ENCODE results near the gene OSBPL1A.

Gene OSBPL1A

GRCh38 chr18:24208270-24209035, 189.2 kb downstream of the OSBPL1A start:
- H3K27ac ChIP-seq (replicated peaks), result no peak overlapping the region
- no peak for DNase-seq (ENCODE audit: low read depth in 1 of 2, low spot score in 1 of 2)
- no peaks in the 10 kb centered on the region for H3K27me3 ChIP-seq (ENCODE audit: insufficient read depth, poor library complexity, severe bottlenecking)
- TF ChIP-seq CTCF (IDR thresholded peaks at IDR 0.05; ENCODE audit: insufficient read depth, low read length) (no peak), SPI1 (IDR thresholded peaks at IDR 0.05; ENCODE audit: borderline replicate concordance, low read depth) (no peak), POLR2AphosphoS5 (IDR thresholded peaks at IDR 0.05; ENCODE audit: low read depth) (no peak), GABPA (IDR thresholded peaks at IDR 0.05; ENCODE audit: low read depth) (no peak), REST (IDR thresholded peaks at IDR 0.05; ENCODE audit: insufficient replicate concordance, low read depth) (no peak)
- H3K4me3 ChIP-seq (replicated peaks; ENCODE audit: insufficient read depth, low read length), result no peak overlapping the region

DNA sequence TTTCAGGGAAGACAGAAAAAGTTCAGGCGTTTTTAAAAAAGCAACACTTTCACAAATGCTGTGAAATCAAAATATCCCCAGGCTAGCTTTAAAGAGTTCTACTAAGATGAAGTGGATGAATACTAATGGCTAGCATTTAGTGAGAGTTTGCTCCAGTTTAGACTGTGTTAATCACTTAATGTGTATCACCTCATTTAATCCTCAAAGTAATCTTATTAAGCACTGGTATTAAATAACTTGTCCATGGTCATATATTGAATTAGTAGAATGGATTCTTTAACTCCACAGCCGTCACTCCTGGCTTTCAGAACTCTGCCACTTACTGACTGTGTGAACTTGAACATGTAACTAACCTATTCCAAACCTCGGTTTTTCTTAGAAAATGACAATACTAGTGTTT, 192.7 kb downstream of the OSBPL1A start:
- DNase-seq (ENCODE audit: low read depth in 1 of 2, low spot score in 1 of 2), result no peak
- Histone ChIP-seq H3K27me3 (ENCODE audit: insufficient read depth, poor library complexity, severe bottlenecking) (no peaks in the 10 kb centered on the region), H3K4me3 (replicated peaks; ENCODE audit: insufficient read depth, low read length) (no peak overlapping the region), H3K27ac (replicated peaks) (no peak overlapping the region)
- TF ChIP-seq SPI1 (IDR thresholded peaks at IDR 0.05; ENCODE audit: borderline replicate concordance, low read depth) (no peak), POLR2AphosphoS5 (IDR thresholded peaks at IDR 0.05; ENCODE audit: low read depth) (no peak), CTCF (IDR thresholded peaks at IDR 0.05; ENCODE audit: insufficient read depth, low read length) (no peak)

GRCh38 chr18:24201699-24202687, 195.6 kb downstream of the OSBPL1A start:
- Histone ChIP-seq H3K27me3 (ENCODE audit: insufficient read depth, poor library complexity, severe bottlenecking) (no peaks in the 10 kb centered on the region), H3K27ac (replicated peaks) (no peak overlapping the region), H3K4me3 (replicated peaks; ENCODE audit: insufficient read depth, low read length) (no peak overlapping the region)
- no peak for DNase-seq (ENCODE audit: low read depth in 1 of 2, low spot score in 1 of 2)
- TF ChIP-seq SPI1 (IDR thresholded peaks at IDR 0.05; ENCODE audit: borderline replicate concordance, low read depth), result no peak
- no peak for TF ChIP-seq POLR2AphosphoS5 (IDR thresholded peaks at IDR 0.05; ENCODE audit: low read depth)
- no peak for TF ChIP-seq REST (IDR thresholded peaks at IDR 0.05; ENCODE audit: insufficient replicate concordance, low read depth)
- TF ChIP-seq CTCF (IDR thresholded peaks at IDR 0.05; ENCODE audit: insufficient read depth, low read length), result no peak
- no peak for TF ChIP-seq GABPA (IDR thresholded peaks at IDR 0.05; ENCODE audit: low read depth)

Measured in HL-60 (cell line).